ENCODE data around the gene KLRG1.

KLRG1 gene

DNA sequence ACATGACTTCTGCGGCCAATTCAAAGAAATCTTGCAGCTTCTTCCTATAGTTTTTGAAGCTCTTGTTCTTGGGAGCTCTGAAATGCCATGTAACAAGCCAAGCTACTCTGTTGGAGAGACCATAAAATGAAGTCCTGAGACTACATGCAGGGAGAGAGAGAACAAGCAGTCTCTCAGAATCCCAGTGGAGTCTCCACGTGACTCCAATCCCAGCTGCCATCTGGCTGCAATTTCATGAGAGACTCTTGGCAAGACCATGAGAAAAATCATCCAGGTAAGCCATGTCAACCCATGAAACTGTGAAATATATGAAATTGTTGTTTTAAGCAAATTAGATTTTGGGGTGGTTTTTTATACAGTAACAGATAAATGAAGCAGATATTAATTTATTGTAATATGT is 54.4 kb downstream of the KLRG1 start:
- DNase-seq (ENCODE audit: insufficient read length, low spot score) (no peak), FAIRE-seq (no peak)
- TF ChIP-seq TAF1 (IDR thresholded peaks at IDR 0.05; ENCODE audit: low read depth, low read length) (no peak), SPI1 (IDR thresholded peaks at IDR 0.05; ENCODE audit: low read depth, low read length) (no peak), POLR2A (IDR thresholded peaks at IDR 0.05; ENCODE audit: low read depth, low read length) (no peak), POU2F2 (IDR thresholded peaks at IDR 0.05; ENCODE audit: low read depth, low read length) (no peak), PAX5 (IDR thresholded peaks at IDR 0.05; ENCODE audit: insufficient read depth, low read length, severe bottlenecking) (no peak), POLR2AphosphoS5 (IDR thresholded peaks at IDR 0.05; ENCODE audit: low read depth, low read length) (no peak)

DNA sequence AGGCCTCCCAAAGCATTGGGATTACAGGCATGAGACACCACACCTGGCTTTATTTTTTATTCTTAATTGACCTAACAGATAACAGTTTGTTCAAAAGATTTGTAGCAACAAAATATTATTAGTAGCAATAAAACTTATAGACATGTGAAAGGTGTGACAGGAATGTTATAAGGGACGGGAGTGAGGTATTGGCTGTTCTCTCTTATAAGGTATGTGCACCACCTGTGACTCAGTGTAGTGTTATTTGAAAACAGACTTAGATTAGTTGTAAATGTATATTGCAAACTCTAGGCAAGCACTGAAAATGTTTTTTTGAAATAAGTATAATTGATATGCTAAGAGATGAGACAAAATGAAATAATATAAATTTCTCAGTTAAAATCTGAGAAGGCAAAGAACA is 57.8 kb downstream of the KLRG1 start:
- FAIRE-seq (no peak), DNase-seq (ENCODE audit: insufficient read length, low spot score) (no peak)
- no peak for TF ChIP-seq SPI1 (IDR thresholded peaks at IDR 0.05; ENCODE audit: low read depth, low read length)
- no peak for TF ChIP-seq POLR2AphosphoS5 (IDR thresholded peaks at IDR 0.05; ENCODE audit: low read depth, low read length)
- TF ChIP-seq POU2F2 (IDR thresholded peaks at IDR 0.05; ENCODE audit: low read depth, low read length): no peak
- no peak for TF ChIP-seq PAX5 (IDR thresholded peaks at IDR 0.05; ENCODE audit: insufficient read depth, low read length, severe bottlenecking)
- TF ChIP-seq TAF1 (IDR thresholded peaks at IDR 0.05; ENCODE audit: low read depth, low read length): no peak
- TF ChIP-seq POLR2A (IDR thresholded peaks at IDR 0.05; ENCODE audit: low read depth, low read length): no peak

DNA sequence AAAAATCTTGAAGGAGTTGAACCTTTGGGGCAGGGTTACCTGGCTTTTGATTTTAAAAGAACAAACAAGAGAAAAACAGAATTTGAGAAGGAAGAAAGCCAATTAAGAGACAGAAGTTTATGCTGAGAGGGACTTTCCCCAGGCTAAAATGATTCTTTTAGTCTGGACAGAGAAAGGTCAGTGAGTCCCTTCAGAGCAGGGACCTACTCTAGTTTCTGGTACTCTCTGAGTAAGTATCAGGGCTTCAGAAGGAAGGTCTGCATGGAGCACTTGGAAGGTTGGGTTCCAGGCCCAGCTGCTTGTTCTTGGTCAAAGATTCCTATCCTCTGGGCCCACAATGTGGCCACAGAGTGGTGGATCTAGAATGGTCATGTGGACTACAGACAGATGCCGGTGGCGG is 59.6 kb downstream of the KLRG1 start:
- FAIRE-seq (no peak), DNase-seq (ENCODE audit: insufficient read length, low spot score) (no peak)
- TF ChIP-seq TAF1 (IDR thresholded peaks at IDR 0.05; ENCODE audit: low read depth, low read length) (no peak), POLR2A (IDR thresholded peaks at IDR 0.05; ENCODE audit: low read depth, low read length) (no peak), PAX5 (IDR thresholded peaks at IDR 0.05; ENCODE audit: insufficient read depth, low read length, severe bottlenecking) (no peak), SPI1 (IDR thresholded peaks at IDR 0.05; ENCODE audit: low read depth, low read length) (no peak), POU2F2 (IDR thresholded peaks at IDR 0.05; ENCODE audit: low read depth, low read length) (no peak), POLR2AphosphoS5 (IDR thresholded peaks at IDR 0.05; ENCODE audit: low read depth, low read length) (no peak)

DNA sequence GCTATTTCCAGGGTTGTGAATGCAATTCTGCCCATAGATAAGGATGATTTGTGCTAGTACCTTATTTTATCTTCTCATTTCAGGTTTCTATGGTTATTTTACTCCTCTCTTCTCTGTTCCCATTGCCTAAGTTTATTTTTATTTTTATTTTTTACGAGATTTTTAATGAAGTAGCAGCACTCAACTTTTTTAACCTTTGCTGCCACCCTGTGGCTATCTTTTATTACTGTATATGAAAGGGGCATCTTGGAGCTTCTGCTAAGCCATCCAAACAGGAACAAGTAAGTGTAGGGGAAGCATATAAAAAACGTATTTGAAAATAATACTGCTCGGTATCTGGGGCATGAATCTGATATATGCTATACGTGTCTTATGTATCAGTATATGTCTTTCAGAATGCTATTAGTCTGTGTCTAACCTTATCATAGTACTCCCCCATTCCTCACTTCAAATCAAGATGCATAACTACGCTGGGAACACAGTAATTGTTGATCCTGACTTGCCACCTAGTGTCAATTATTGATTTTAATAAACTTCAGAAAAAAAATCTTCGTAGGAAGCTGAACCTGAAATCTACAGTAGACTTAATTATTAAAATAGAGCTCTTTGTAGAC is 60.3 kb downstream of the KLRG1 start:
- FAIRE-seq: no peak
- DNase-seq (ENCODE audit: insufficient read length, low spot score): no peak

DNA sequence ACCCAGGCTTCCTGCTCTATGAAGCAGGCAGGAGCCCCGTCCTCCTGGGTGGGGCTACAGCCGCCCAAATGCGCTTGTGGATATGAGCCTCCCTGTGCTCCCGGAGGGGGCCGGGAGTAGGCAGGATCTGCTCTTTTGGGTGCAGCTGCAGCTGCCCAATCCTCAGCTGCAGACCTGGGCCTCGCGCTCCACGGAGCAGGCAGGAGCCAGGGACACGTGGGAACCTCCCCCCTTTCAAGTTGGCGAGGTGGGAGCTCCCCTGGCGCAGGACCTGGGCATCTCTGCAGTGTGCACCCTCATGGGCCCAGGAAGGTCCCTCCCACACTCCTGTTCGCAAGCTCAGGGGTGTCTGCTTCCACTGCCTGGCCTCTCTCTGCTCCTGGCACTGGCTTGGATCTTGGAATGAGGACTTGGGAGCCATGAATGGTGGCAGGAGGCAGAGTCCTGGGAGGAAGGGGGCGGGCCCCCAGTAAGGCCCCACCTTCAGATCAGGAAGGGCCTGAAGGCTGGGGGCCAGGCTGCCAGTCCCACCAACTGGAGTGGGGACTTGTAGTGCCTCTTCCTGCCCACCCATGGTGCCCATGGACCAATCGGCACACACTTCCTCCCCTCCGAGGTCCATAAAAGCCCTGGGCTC is 61.3 kb downstream of the KLRG1 start:
- DNase-seq (ENCODE audit: insufficient read length, low spot score): no peak
- TF ChIP-seq POLR2A (IDR thresholded peaks at IDR 0.05; ENCODE audit: low read depth, low read length) (no peak), PAX5 (IDR thresholded peaks at IDR 0.05; ENCODE audit: insufficient read depth, low read length, severe bottlenecking) (no peak), POU2F2 (IDR thresholded peaks at IDR 0.05; ENCODE audit: low read depth, low read length) (no peak), SPI1 (IDR thresholded peaks at IDR 0.05; ENCODE audit: low read depth, low read length) (no peak), POLR2AphosphoS5 (IDR thresholded peaks at IDR 0.05; ENCODE audit: low read depth, low read length) (no peak), TAF1 (IDR thresholded peaks at IDR 0.05; ENCODE audit: low read depth, low read length) (no peak)
- FAIRE-seq: no peak

More for the DNA sequence above, 60.3 kb downstream of the KLRG1 start:
- TF ChIP-seq POLR2AphosphoS5 (IDR thresholded peaks at IDR 0.05; ENCODE audit: low read depth, low read length) (no peak), PAX5 (IDR thresholded peaks at IDR 0.05; ENCODE audit: insufficient read depth, low read length, severe bottlenecking) (no peak), POLR2A (IDR thresholded peaks at IDR 0.05; ENCODE audit: low read depth, low read length) (no peak), POU2F2 (IDR thresholded peaks at IDR 0.05; ENCODE audit: low read depth, low read length) (no peak), SPI1 (IDR thresholded peaks at IDR 0.05; ENCODE audit: low read depth, low read length) (no peak), TAF1 (IDR thresholded peaks at IDR 0.05; ENCODE audit: low read depth, low read length) (no peak)

DNA sequence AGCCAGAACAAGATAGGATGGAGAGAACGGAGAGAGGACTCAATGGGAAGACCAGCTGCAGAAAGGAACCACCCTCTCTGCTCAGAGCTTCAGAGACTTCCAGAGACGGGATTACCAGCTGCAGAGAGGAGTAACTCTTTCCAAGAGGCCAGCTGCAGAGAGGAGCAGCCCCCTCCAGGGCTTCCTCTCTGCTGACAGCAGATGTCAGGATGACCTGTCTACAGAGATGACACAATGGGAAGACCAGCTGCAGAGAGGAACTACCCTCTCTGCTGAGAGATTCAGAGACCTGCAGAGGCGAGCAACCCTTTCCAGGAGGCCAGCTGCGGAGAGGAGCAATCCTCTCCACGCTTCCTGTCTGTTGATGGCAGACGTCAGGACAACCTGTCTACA is 61.8 kb downstream of the KLRG1 start:
- no peak for DNase-seq (ENCODE audit: insufficient read length, low spot score)
- no peak for FAIRE-seq
- no peak for TF ChIP-seq SPI1 (IDR thresholded peaks at IDR 0.05; ENCODE audit: low read depth, low read length)
- no peak for TF ChIP-seq PAX5 (IDR thresholded peaks at IDR 0.05; ENCODE audit: insufficient read depth, low read length, severe bottlenecking)
- no peak for TF ChIP-seq POLR2AphosphoS5 (IDR thresholded peaks at IDR 0.05; ENCODE audit: low read depth, low read length)
- TF ChIP-seq POU2F2 (IDR thresholded peaks at IDR 0.05; ENCODE audit: low read depth, low read length): no peak
- no peak for TF ChIP-seq POLR2A (IDR thresholded peaks at IDR 0.05; ENCODE audit: low read depth, low read length)
- no peak for TF ChIP-seq TAF1 (IDR thresholded peaks at IDR 0.05; ENCODE audit: low read depth, low read length)

DNA sequence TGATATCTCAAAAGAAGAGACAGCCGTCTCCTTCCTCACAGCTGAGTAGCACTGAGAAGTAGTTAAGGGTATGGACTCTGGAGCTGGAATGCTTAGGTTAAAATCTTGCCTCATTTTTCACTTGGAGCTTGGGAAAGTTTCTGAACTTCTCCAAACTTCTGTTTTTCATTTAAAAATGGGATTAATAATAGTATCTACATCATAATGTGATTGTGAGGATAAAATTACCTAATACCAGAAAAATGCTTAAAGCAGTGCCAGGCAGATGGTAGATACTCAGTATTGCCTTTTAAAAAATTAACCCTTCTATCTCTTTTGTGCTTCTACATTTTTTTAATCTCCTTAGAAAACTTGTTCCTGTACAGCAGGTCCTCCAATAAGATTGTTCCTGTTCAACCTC is 63.3 kb downstream of the KLRG1 start:
- TF ChIP-seq POU2F2 (IDR thresholded peaks at IDR 0.05; ENCODE audit: low read depth, low read length): no peak
- FAIRE-seq (no peak), DNase-seq (ENCODE audit: insufficient read length, low spot score) (no peak)

Measured in GM12891 (cell line).